T-helper 17 cell (primary cell): ENCODE measurements around the gene DNLZ. TPM values are rescaled to one million over a fixed set of nuclear protein-coding genes. Genes with fewer than 3 reads are reported as not detected.

Source experiments
- ATAC-seq: fragments of 150-1000 bp; cut with Tn5 transposase; 2 replicates; pipeline ENCODE4 v1.10.0; 2021; ENCODE audit warnings: mild to moderate bottlenecking, moderate library complexity
- DNase-seq, 3 donors: peaks; one replicate each; pipeline versions ENCODE4 v3.0.0 to v3.0.0-alpha.2; 2020 to 2021
- H3K9me3 ChIP-seq: one replicate; pipeline ENCODE4 v1.7.0; 2013; ENCODE audit warnings: low read length, mild to moderate bottlenecking; ENCODE audit not compliant: control insufficient read depth, poor library complexity, severe bottlenecking
- H3K27ac Mint-ChIP-seq: one replicate; pipeline ENCODE4 v1.8.0; 2022; ENCODE audit warnings: mild to moderate bottlenecking, moderate library complexity, mixed read lengths
- H3K27me3 Mint-ChIP-seq: one replicate; pipeline ENCODE4 v1.8.0; 2022; ENCODE audit warnings: mixed read lengths
- H3K36me3 Mint-ChIP-seq: one replicate; pipeline ENCODE4 v1.8.0; 2022; ENCODE audit warnings: low read depth, mixed read lengths
- H3K4me1 Mint-ChIP-seq: one replicate; pipeline ENCODE4 v1.8.0; 2022; ENCODE audit warnings: mild to moderate bottlenecking, mixed read lengths
- H3K4me3 Mint-ChIP-seq: one replicate; pipeline ENCODE4 v1.8.0; 2022; ENCODE audit warnings: mild to moderate bottlenecking, moderate library complexity, mixed read lengths
- total RNA-seq, 4 donors: library from RNA in 2 of 4; stranded (reverse) in 2 of 4; gene quantifications; one replicate each; pipeline ENCODE4 v1.2.3 and lab custom pipeline; 2022 to 2026

Gene DNLZ
- total RNA-seq, 2 donors from 2014 or later: 19.3 to 28.6 TPM

GRCh38 chr9:136311051-136312008 is 52.2 kb downstream of the DNLZ start:
- H3K36me3 Mint-ChIP-seq: no peaks in the 10 kb centered on the region
- no peak overlapping the region for H3K27ac Mint-ChIP-seq
- peaks cover 2% of the 10 kb centered on the region for H3K4me1 Mint-ChIP-seq
- no peaks in the 10 kb centered on the region for H3K9me3 ChIP-seq
- H3K4me3 Mint-ChIP-seq: no peak overlapping the region
- no peaks in the 10 kb centered on the region for H3K27me3 Mint-ChIP-seq
- DNase-seq: no peak
- ATAC-seq: peak; percentile 60

- DNase-seq (no peak), ATAC-seq (no peak)
- H3K4me1 Mint-ChIP-seq: peaks cover 4% of the 10 kb centered on the region
- no peak overlapping the region for H3K27ac Mint-ChIP-seq
- no peaks in the 10 kb centered on the region for H3K27me3 Mint-ChIP-seq
- H3K9me3 ChIP-seq: no peaks in the 10 kb centered on the region
- no peak overlapping the region for H3K4me3 Mint-ChIP-seq
- H3K36me3 Mint-ChIP-seq: no peaks in the 10 kb centered on the region
Observed at GRCh38 chr9:136310273-136311030, 53.1 kb downstream of the DNLZ start.

GRCh38 chr9:136309806-136310220 is 53.7 kb downstream of the DNLZ start:
- ATAC-seq (no peak), DNase-seq (no peak)
- H3K4me1 Mint-ChIP-seq: peaks cover 4% of the 10 kb centered on the region
- no peaks in the 10 kb centered on the region for H3K9me3 ChIP-seq
- H3K4me3 Mint-ChIP-seq: no peak overlapping the region
- no peaks in the 10 kb centered on the region for H3K36me3 Mint-ChIP-seq
- no peak overlapping the region for H3K27ac Mint-ChIP-seq
- H3K27me3 Mint-ChIP-seq: no peaks in the 10 kb centered on the region

Other genes with a start within 250 kb of the DNLZ start
- gene TMEM250, start 244.9 kb downstream of the DNLZ start, total RNA-seq: 10 to 100 TPM; 17.9 to 21.8 TPM
- under 1 TPM; 0.10 to 0.18 TPM for gene LHX3, start 158.6 kb downstream of the DNLZ start, total RNA-seq
- gene QSOX2, start 117.9 kb downstream of the DNLZ start, total RNA-seq: 10 to 100 TPM; 12.6 to 15.5 TPM
- under 1 TPM in 1 of 2 donors, not detected in 1; 0.12 TPM for gene CCDC187, start 59.6 kb downstream of the DNLZ start, total RNA-seq
- gene GPSM1, start 36.2 kb downstream of the DNLZ start, total RNA-seq: 10 to 100 TPM in 1 of 2 donors, 1 to 10 TPM in 1; 7.4 to 10.8 TPM
- gene CARD9, start 9.9 kb upstream of the DNLZ start, total RNA-seq: 1 to 10 TPM in 1 of 2 donors, under 1 TPM in 1; 0.86 to 1.9 TPM
- 10 to 100 TPM; 10.6 to 11.0 TPM for gene SNAPC4, start 36.4 kb upstream of the DNLZ start, total RNA-seq
- gene ENTR1, start 46.9 kb upstream of the DNLZ start, total RNA-seq: 10 to 100 TPM; 46.5 to 51.8 TPM
- gene PMPCA, start 46.9 kb upstream of the DNLZ start, total RNA-seq: 10 to 100 TPM; 62.2 to 80.3 TPM
- gene INPP5E, start 76.1 kb upstream of the DNLZ start, total RNA-seq: 10 to 100 TPM; 26.0 to 32.7 TPM
- gene SEC16A, start 119.3 kb upstream of the DNLZ start, total RNA-seq: 10 to 100 TPM; 71.7 to 74.7 TPM
- gene NOTCH1, start 182.3 kb upstream of the DNLZ start, total RNA-seq: 10 to 100 TPM; 31.7 to 37.5 TPM